H1 (cell line): Measurements from ENCODE around the gene PSMG2. TPM values are rescaled to one million over a fixed set of nuclear protein-coding genes. Genes with fewer than 3 reads are reported as not detected.

ENCODE experiments used
- CTCF ChIA-PET: fragments of 300-600 bp; sonication (Branson Sonifier 250); formaldehyde crosslinking; loops from one replicate; lab custom pipeline; 2021; ENCODE audit not compliant: partially characterized antibody; lab: Charles Lee
- POLR2A ChIA-PET: fragments of 300-600 bp; sonication (Branson Sonifier 250); formaldehyde crosslinking; loops from one replicate; lab custom pipeline; 2021; ENCODE audit warnings: inconsistent platforms; ENCODE audit not compliant: partially characterized antibody; lab: Charles Lee
- DNase-seq, 2 experiments: peaks; one replicate each; pipeline versions ENCODE4 v3.0.0 to v3.0.0-alpha.2; 2010 to 2022; ENCODE audit warnings: low spot score in 2 of 2, low read depth in 1 of 2, mixed read lengths in 1 of 2
- FAIRE-seq: peaks from 2 replicates; lab custom pipeline; 2011; peaks lifted over from hg19 to GRCh38; lab: Jason Lieb, UNC
- H2AFZ ChIP-seq: 2 replicates; pipeline ENCODE4 v1.8.1; 2012; ENCODE audit warnings: low read length, inconsistent platforms
- H2AK5ac ChIP-seq: 2 replicates; pipeline ENCODE4 v1.6.1; 2013; ENCODE audit warnings: low read depth, low read length
- H2BK120ac ChIP-seq: replicated peaks from 2 replicates; pipeline ENCODE3; 2013; ENCODE audit warnings: low read depth, low read length, inconsistent platforms
- H2BK12ac ChIP-seq: 2 replicates; pipeline ENCODE4 v1.6.1; 2013; ENCODE audit warnings: low read depth, low read length
- H2BK15ac ChIP-seq: 2 replicates; pipeline ENCODE4 v1.6.1; 2013; ENCODE audit warnings: low read length
- H2BK20ac ChIP-seq: 2 replicates; pipeline ENCODE4 v1.6.1; 2013; ENCODE audit warnings: low read length
- H2BK5ac ChIP-seq: 2 replicates; pipeline ENCODE4 v1.6.1; 2013; ENCODE audit warnings: low read depth, low read length
- H3K14ac ChIP-seq: 2 replicates; pipeline ENCODE4 v1.6.1; 2013; ENCODE audit warnings: inconsistent platforms; ENCODE audit not compliant: insufficient read length
- H3K18ac ChIP-seq: 2 replicates; pipeline ENCODE4 v1.6.1; 2013; ENCODE audit warnings: low read length; ENCODE audit errors: extremely low read depth
- H3K23ac ChIP-seq: 2 replicates; pipeline ENCODE4 v1.6.1; 2013; ENCODE audit warnings: inconsistent platforms; ENCODE audit not compliant: insufficient read length
- H3K23me2 ChIP-seq: 2 replicates; pipeline ENCODE4 v1.6.1; 2013; ENCODE audit warnings: low read depth, low read length
- H3K27ac ChIP-seq: 2 replicates; pipeline ENCODE4 v1.6.1; 2011; ENCODE audit warnings: low read depth, low read length, inconsistent platforms
- H3K27me3 ChIP-seq, 4 experiments: replicated peaks in 1 of 4; 1 replicate in 1 of 4; 2 replicates in 3 of 4; pipeline versions ENCODE4 v1.6.1 to v1.8.1; 2011 to 2013; ENCODE audit warnings: low read length in 3 of 4, mild to moderate bottlenecking in 3 of 4, inconsistent platforms in 2 of 4, mixed read lengths in 2 of 4, moderate library complexity in 1 of 4; ENCODE audit not compliant: control insufficient read depth in 3 of 4, insufficient read depth in 3 of 4; ENCODE audit errors: extremely low read depth in 1 of 4
- H3K36me3 ChIP-seq, 4 experiments: 2 replicates each; pipeline versions ENCODE4 v1.6.1 to v1.8.1; 2011 to 2013; ENCODE audit warnings: mild to moderate bottlenecking in 4 of 4, low read length in 3 of 4, moderate library complexity in 2 of 4, control low read depth in 1 of 4, inconsistent platforms in 1 of 4; ENCODE audit not compliant: insufficient read depth in 4 of 4, control insufficient read depth in 2 of 4
- H3K4ac ChIP-seq: replicated peaks from 2 replicates; pipeline ENCODE3; 2013; ENCODE audit warnings: low read length, low read depth, mixed read lengths, inconsistent platforms; ENCODE audit not compliant: insufficient read length
- H3K4me1 ChIP-seq, 4 experiments: replicated peaks in 1 of 4; 1 replicate in 1 of 4; 2 replicates in 3 of 4; pipeline versions ENCODE4 v1.6.1 to v1.8.1; 2011 to 2013; ENCODE audit warnings: low read length in 3 of 4, inconsistent platforms in 2 of 4, mixed read lengths in 1 of 4; ENCODE audit not compliant: insufficient read depth in 4 of 4, control insufficient read depth in 3 of 4
- H3K4me2 ChIP-seq, 2 experiments: 2 replicates each; pipeline versions ENCODE4 v1.6.1 to v1.8.1; 2011 to 2013; ENCODE audit warnings: low read depth in 2 of 2, low read length in 2 of 2, control low read depth in 1 of 2, inconsistent platforms in 1 of 2, mild to moderate bottlenecking in 1 of 2; ENCODE audit not compliant: insufficient read depth in 1 of 2
- H3K4me3 ChIP-seq, 4 experiments: fragments of 200-600, 300-600 bp in 1 of 4; sonication (generic), shearing (Covaris generic), sonication (Bioruptor Twin) in 1 of 4; 2 replicates each; pipeline versions ENCODE4 v1.5.1 to v1.8.1; 2011 to 2016; ENCODE audit warnings: low read length in 4 of 4, low read depth in 3 of 4, control low read depth in 2 of 4, inconsistent platforms in 2 of 4, mild to moderate bottlenecking in 2 of 4, mixed read lengths in 1 of 4, moderate library complexity in 1 of 4; ENCODE audit not compliant: insufficient read depth in 2 of 4; ENCODE audit errors: extremely low read depth in 1 of 4
- H3K56ac ChIP-seq: replicated peaks from 2 replicates; pipeline ENCODE3; 2013; ENCODE audit warnings: low read depth, mild to moderate bottlenecking, mixed read lengths, low read length, inconsistent platforms; ENCODE audit not compliant: insufficient read length
- H3K79me1 ChIP-seq: 2 replicates; pipeline ENCODE4 v1.6.1; 2013; ENCODE audit warnings: low read depth, low read length, control low read depth
- H3K79me2 ChIP-seq, 2 experiments: 2 replicates each; pipeline versions ENCODE4 v1.6.1 to v1.8.1; 2012 to 2013; ENCODE audit warnings: low read length in 2 of 2, mild to moderate bottlenecking in 2 of 2, inconsistent platforms in 1 of 2; ENCODE audit not compliant: insufficient read depth in 2 of 2, control insufficient read depth in 1 of 2
- H3K9ac ChIP-seq, 4 experiments: replicated peaks in 1 of 4; 1 replicate in 1 of 4; 2 replicates in 3 of 4; pipeline versions ENCODE4 v1.6.1 to v1.8.1; 2011 to 2013; ENCODE audit warnings: low read depth in 3 of 4, low read length in 3 of 4, control low read depth in 2 of 4, mild to moderate bottlenecking in 2 of 4, moderate library complexity in 2 of 4, inconsistent platforms in 1 of 4; ENCODE audit errors: extremely low read depth in 1 of 4
- H3K9me3 ChIP-seq, 2 experiments: 2 replicates each; pipeline versions ENCODE4 v1.6.1 to v1.8.1; 2012 to 2013; ENCODE audit warnings: mild to moderate bottlenecking in 2 of 2, moderate library complexity in 2 of 2, control low read depth in 1 of 2, inconsistent platforms in 1 of 2, low read depth in 1 of 2, low read length in 1 of 2, mixed read lengths in 1 of 2; ENCODE audit not compliant: insufficient read depth in 2 of 2
- H4K20me1 ChIP-seq, 2 experiments: replicated peaks in 1 of 2; 2 replicates each; pipeline versions ENCODE3 to v1.8.1; 2011 to 2013; ENCODE audit warnings: inconsistent platforms in 2 of 2, low read length in 2 of 2, mild to moderate bottlenecking in 1 of 2; ENCODE audit not compliant: insufficient read depth in 2 of 2, control insufficient read depth in 1 of 2
- H4K5ac ChIP-seq: 2 replicates; pipeline ENCODE4 v1.6.1; 2013; ENCODE audit warnings: low read length, low read depth, mixed read lengths, inconsistent platforms; ENCODE audit not compliant: insufficient read length
- H4K8ac ChIP-seq: 2 replicates; pipeline ENCODE4 v1.8.0; 2013; ENCODE audit warnings: mild to moderate bottlenecking, moderate library complexity, low read length, inconsistent platforms; ENCODE audit not compliant: insufficient read depth; ENCODE audit errors: extremely low read depth
- H4K91ac ChIP-seq: replicated peaks from 2 replicates; pipeline ENCODE3; 2013; ENCODE audit warnings: low read length, mixed read lengths, inconsistent platforms; ENCODE audit not compliant: insufficient read length
- CBX8 ChIP-seq: fragments of 300-800, 300-1000 bp; sonication (generic); IDR thresholded peaks from 2 replicates; pipeline ENCODE4 v1.7.1; 2016; ENCODE audit warnings: low read depth, low read length, borderline replicate concordance
- EGR1 ChIP-seq: IDR thresholded peaks from 2 replicates; pipeline ENCODE4 v1.6.1; 2011; ENCODE audit warnings: low read depth, low read length, borderline replicate concordance
- NANOG ChIP-seq: IDR thresholded peaks from 2 replicates; pipeline ENCODE4 v1.6.1; 2011; ENCODE audit warnings: low read length, low read depth, mild to moderate bottlenecking, inconsistent platforms; ENCODE audit not compliant: insufficient read depth, poor library complexity, severe bottlenecking
- PHF8 ChIP-seq: fragments of 200-600 bp; sonication (generic); conservative IDR thresholded peaks from 2 replicates; pipeline ENCODE4 v1.7.1; 2012; ENCODE audit warnings: low read depth, mild to moderate bottlenecking, inconsistent platforms, low read length, moderate library complexity
- RAD21 ChIP-seq, 2 experiments: IDR thresholded peaks in 1 of 2; conservative IDR thresholded peaks in 1 of 2; 2 replicates each; pipeline ENCODE4 v1.6.1; 2011; ENCODE audit warnings: low read depth in 2 of 2, low read length in 2 of 2, improper control_type of control experiment in 1 of 2, inconsistent platforms in 1 of 2, mild to moderate bottlenecking in 1 of 2, moderate library complexity in 1 of 2
- SP1 ChIP-seq: IDR thresholded peaks from 2 replicates; pipeline ENCODE4 v1.6.1; 2011; ENCODE audit warnings: low read depth, low read length
- SP2 ChIP-seq: IDR thresholded peaks from 2 replicates; pipeline ENCODE4 v1.6.1; 2012; ENCODE audit warnings: mild to moderate bottlenecking, low read length, inconsistent platforms
- ZNF274 ChIP-seq: IDR thresholded peaks from 2 replicates; pipeline ENCODE4 v1.7.0; 2012; ENCODE audit warnings: low read length, borderline replicate concordance; ENCODE audit errors: extremely low read depth
- WGBS, 2 experiments: shearing (Covaris generic) in 1 of 2; methylation state at CpG; one replicate each; pipeline versions ENCODE4 v1.1.6 to v1.1.7; 2013 to 2015; ENCODE audit warnings: low lambda C conversion rate in 2 of 2, mixed read lengths in 2 of 2, inconsistent platforms in 1 of 2, low coverage in 1 of 2, missing lambda C conversion rate in 1 of 2; ENCODE audit not compliant: insufficient replicate concordance in 2 of 2, insufficient coverage in 1 of 2, insufficient read length in 1 of 2; ENCODE audit errors: extremely low coverage in 1 of 2, missing lambda C conversion rate in 1 of 2; 5-methylcytosine and 5-hydroxymethylcytosine counted together
- polyA plus RNA-seq, 7 experiments: library from polyadenylated mRNA; depleted of rRNA in 3 of 7; stranded (reverse) in 5 of 7; unstranded in 2 of 7; fragments of >200 nt in 5 of 7; fragments of 200-250 nt in 2 of 7; gene quantifications; 1 replicate in 5 of 7; 2 replicates in 1 of 7; 4 replicates in 1 of 7; pipeline versions ENCODE4 v1.2.1 to v1.2.3, GENCODE V29; 2011 to 2013; ENCODE audit warnings: missing spikeins in 2 of 7, mixed read lengths in 2 of 7
- total RNA-seq: library from RNA; stranded (reverse); fragmentation: NEBNext Ultra II Directional; extraction: Animal tissue kit (Norgen Biotek cat#: 25700); gene quantifications from 2 replicates; pipeline ENCODE4 v1.2.1, GENCODE V29; 2021
- TF ChIP-seq, protein P1 (sequence below), 3 experiments: IDR thresholded peaks; 1 replicate in 2 of 3; 2 replicates in 1 of 3; pipeline versions ENCODE4 v1.5.1 to v1.6.1; 2011; ENCODE audit warnings: low read length in 3 of 3, mild to moderate bottlenecking in 3 of 3, inconsistent platforms in 2 of 3, low read depth in 1 of 3, moderate library complexity in 1 of 3; ENCODE audit not compliant: insufficient read depth in 1 of 3; ENCODE audit errors: control extremely low read depth in 1 of 3

PSMG2 gene
- total and polyA plus RNA-seq, 2 of the 8 experiments (the other 6 are each of a cell fraction or from before 2014, with no cell fraction given) = 52.9 to 79.3 TPM

DNA sequence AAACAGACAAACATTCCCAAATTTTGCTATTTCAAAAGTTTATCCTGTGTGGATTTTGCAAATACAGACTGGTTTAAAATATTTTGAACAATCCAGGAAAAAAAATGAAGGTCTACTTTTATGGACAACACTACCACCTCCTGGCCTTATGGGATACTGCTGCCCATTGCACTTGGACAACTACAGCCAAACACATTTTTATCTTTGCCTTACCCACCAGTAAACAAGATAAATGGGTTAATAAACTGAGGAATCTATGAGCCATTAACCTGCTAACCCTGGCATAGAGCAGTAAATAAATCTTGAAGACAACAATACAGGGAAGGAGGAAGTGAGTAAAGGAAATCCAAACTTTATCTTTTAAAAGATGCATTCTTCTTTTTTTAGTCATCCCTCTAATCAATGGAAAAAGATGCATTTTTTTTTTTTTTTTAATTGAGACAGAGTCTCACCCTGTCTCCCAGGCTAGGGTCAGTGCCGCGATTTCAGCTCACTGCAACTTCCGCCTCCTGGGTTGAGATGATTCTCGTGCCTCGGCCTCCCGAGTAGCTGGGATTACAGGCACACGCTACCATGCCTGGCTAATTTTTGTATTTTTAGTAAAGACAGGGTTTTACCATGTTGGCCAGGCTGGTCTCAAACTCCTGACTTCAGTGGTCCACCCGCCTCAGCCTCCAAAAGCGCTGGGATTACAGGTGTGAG, 42.8 kb upstream of the PSMG2 start:
- Histone ChIP-seq H3K4me3 (no peak overlapping the region), H3K79me1 (no peaks in the 10 kb centered on the region), H3K18ac (no peak overlapping the region), H2BK20ac (no peak overlapping the region), H2BK12ac (no peak overlapping the region), H3K9me3 (no peaks in the 10 kb centered on the region), H3K4ac (no peak overlapping the region), H2BK15ac (no peak overlapping the region), H3K23ac (no peak overlapping the region), H4K8ac (no peak overlapping the region), H4K91ac (no peak overlapping the region), H3K27ac (no peak overlapping the region), H2BK5ac (no peak overlapping the region), H3K14ac (no peak overlapping the region), H2BK120ac (no peak overlapping the region), H3K4me2 (no peak overlapping the region), H3K56ac (no peak overlapping the region), H3K27me3 (peaks cover 0 to 12% (median 5%) of the 10 kb centered on the region in 4 experiments; a peak in 5 of 7 replicates), H2AFZ (no peak overlapping the region), H3K9ac (no peak overlapping the region), H2AK5ac (no peak overlapping the region), H4K20me1 (no peaks in the 10 kb centered on the region), H3K36me3 (no peaks in the 10 kb centered on the region), H3K79me2 (peaks cover 0 to 14% of the 10 kb centered on the region in 2 experiments; a peak in 1 of 4 replicates), H3K23me2 (no peaks in the 10 kb centered on the region; the same call in 1 of the 2 replicates), H3K4me1 (peaks cover 0 to 3% (median 0%) of the 10 kb centered on the region in 4 experiments; a peak in 1 of 7 replicates), H4K5ac (no peak overlapping the region)
- ChIA-PET CTCF (interaction anchor here (0.7 to 10.2 kb wide), 23 partner anchors 10 to 388 kb away, joined by 3 to 139 read pairs (median 3); partner anchors contain the start of gene PRELID3A), POLR2A (interaction anchor here (0.6 kb wide), 1 partner anchor 269 kb away, joined by 3 read pairs; no protein-coding TSS in a partner anchor)
- FAIRE-seq (peak; percentile 81), DNase-seq (no peak)
- WGBS, 2 experiments = 92% methylated on average over 9 of the region's 9 CpGs; no CpG with 5 or more reads in 1 of the 2 experiments
- TF ChIP-seq SP1 (no peak), ZNF274 (no peak), NANOG (no peak), RAD21 (IDR thresholded peaks at IDR 0.05 in 1 of 2, conservative IDR thresholded peaks at IDR 0.05 in 1 of 2; ENCODE audit: low read depth in 2 of 2, low read length in 2 of 2) (peak; percentile 85 to 87), EGR1 (no peak), CBX8 (no peak), PHF8 (no peak), SP2 (no peak)
- TF ChIP-seq, protein P1, sequence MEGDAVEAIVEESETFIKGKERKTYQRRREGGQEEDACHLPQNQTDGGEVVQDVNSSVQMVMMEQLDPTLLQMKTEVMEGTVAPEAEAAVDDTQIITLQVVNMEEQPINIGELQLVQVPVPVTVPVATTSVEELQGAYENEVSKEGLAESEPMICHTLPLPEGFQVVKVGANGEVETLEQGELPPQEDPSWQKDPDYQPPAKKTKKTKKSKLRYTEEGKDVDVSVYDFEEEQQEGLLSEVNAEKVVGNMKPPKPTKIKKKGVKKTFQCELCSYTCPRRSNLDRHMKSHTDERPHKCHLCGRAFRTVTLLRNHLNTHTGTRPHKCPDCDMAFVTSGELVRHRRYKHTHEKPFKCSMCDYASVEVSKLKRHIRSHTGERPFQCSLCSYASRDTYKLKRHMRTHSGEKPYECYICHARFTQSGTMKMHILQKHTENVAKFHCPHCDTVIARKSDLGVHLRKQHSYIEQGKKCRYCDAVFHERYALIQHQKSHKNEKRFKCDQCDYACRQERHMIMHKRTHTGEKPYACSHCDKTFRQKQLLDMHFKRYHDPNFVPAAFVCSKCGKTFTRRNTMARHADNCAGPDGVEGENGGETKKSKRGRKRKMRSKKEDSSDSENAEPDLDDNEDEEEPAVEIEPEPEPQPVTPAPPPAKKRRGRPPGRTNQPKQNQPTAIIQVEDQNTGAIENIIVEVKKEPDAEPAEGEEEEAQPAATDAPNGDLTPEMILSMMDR (IDR thresholded peaks at IDR 0.05; ENCODE audit: control extremely low read depth in 1 of 3, insufficient read depth in 1 of 3, low read depth in 1 of 3, low read length in 3 of 3) = peak in 2 of 3 experiments; percentile 62 to 72; a peak in 3 of 4 replicates
